PC-3 (cell line): Measurements from ENCODE around the gene SSUH2. TPM values are rescaled to one million over a fixed set of nuclear protein-coding genes. Genes with fewer than 3 reads are reported as not detected.
"Not testable (repeated sequence)": the region's sequence is repeated elsewhere in the genome, so short reads cannot be mapped to it uniquely, and the experiment has no call there.

Source experiments
- ATAC-seq: fragments of 200-7000 bp; cut with Tn5 transposase; 2 replicates; pipeline ENCODE4 v1.9.1; 2020; ENCODE audit warnings: mild to moderate bottlenecking, moderate library complexity
- Bru-seq: library from RNA; stranded (reverse); fragments of 400-500 nt; gene quantifications from one replicate; lab custom pipeline; 2021; lab: Mats Ljungman, UMichigan
- BruChase-seq, 2 experiments: library from RNA; stranded (reverse); fragments of 400-500 nt; gene quantifications; one replicate each; lab custom pipeline; 2021; lab: Mats Ljungman, UMichigan
- BruUV-seq: library from RNA; stranded (reverse); fragments of 400-500 nt; replicated peaks from 2 replicates; lab custom pipeline; 2021; lab: Mats Ljungman, UMichigan
- CTCF ChIA-PET: fragments of 300-600 bp; sonication (Branson Sonifier 250); formaldehyde crosslinking; loops from one replicate; lab custom pipeline; 2022; ENCODE audit warnings: antibody characterized with exemption; lab: Charles Lee
- POLR2A ChIA-PET: fragments of 300-600 bp; sonication (Branson Sonifier 250); formaldehyde crosslinking; loops from one replicate; lab custom pipeline; 2022; ENCODE audit warnings: antibody characterized with exemption; ENCODE audit not compliant: unreplicated experiment; lab: Charles Lee
- DNase-seq: peaks from one replicate; pipeline ENCODE4 v3.0.0-alpha.2; 2015
- H2AFZ ChIP-seq: fragments of 300-600 bp; sonication (generic); 2 replicates; pipeline ENCODE4 v1.6.0; 2016; ENCODE audit warnings: antibody characterized with exemption, low read length
- H3F3A ChIP-seq: fragments of 300-600 bp; sonication (generic); one replicate; pipeline ENCODE4 v1.6.0; 2017; ENCODE audit warnings: antibody characterized with exemption, low read length, control low read depth, mild to moderate bottlenecking; ENCODE audit not compliant: unreplicated experiment
- H3K27ac ChIP-seq: fragments of 300-600 bp; sonication (generic); 2 replicates; pipeline ENCODE4 v1.5.1; 2016; ENCODE audit warnings: mild to moderate bottlenecking, low read length
- H3K27me3 ChIP-seq: fragments of 300-600 bp; sonication (generic); 2 replicates; pipeline ENCODE4 v1.6.1; 2016; ENCODE audit warnings: low read length, mixed read lengths
- H3K36me3 ChIP-seq: fragments of 300-600 bp; sonication (generic); 2 replicates; pipeline ENCODE4 v1.6.1; 2016; ENCODE audit warnings: low read depth, mixed run types, low read length, mixed read lengths
- H3K4me1 ChIP-seq: fragments of 300-600 bp; sonication (generic); 2 replicates; pipeline ENCODE4 v1.5.1; 2016; ENCODE audit warnings: low read length; ENCODE audit not compliant: insufficient read depth
- H3K4me2 ChIP-seq: fragments of 300-600 bp; sonication (generic); 2 replicates; pipeline ENCODE4 v1.6.0; 2016; ENCODE audit warnings: low read length
- H3K4me3 ChIP-seq: fragments of 300-600 bp; sonication (generic); 2 replicates; pipeline ENCODE4 v1.5.1; 2016; ENCODE audit warnings: mild to moderate bottlenecking, low read length, mixed read lengths
- H3K79me2 ChIP-seq: fragments of 300-600 bp; sonication (generic); 2 replicates; pipeline ENCODE4 v1.6.1; 2017; ENCODE audit warnings: low read length, mixed read lengths
- H3K9ac ChIP-seq: fragments of 300-600 bp; sonication (generic); 2 replicates; pipeline ENCODE4 v1.6.0; 2016; ENCODE audit warnings: mild to moderate bottlenecking, low read length
- H3K9me2 ChIP-seq: fragments of 300-600 bp; sonication (generic); replicated peaks from 2 replicates; pipeline ENCODE4 v1.6.1; 2016; ENCODE audit warnings: mixed run types, low read length, mixed read lengths
- H3K9me3 ChIP-seq: fragments of 300-600 bp; sonication (generic); 2 replicates; pipeline ENCODE4 v1.6.1; 2016; ENCODE audit warnings: low read length, mixed read lengths
- H4K20me1 ChIP-seq: fragments of 300-600 bp; sonication (generic); 2 replicates; pipeline ENCODE4 v1.6.1; 2016; ENCODE audit warnings: low read length, mixed read lengths
- EZH2 ChIP-seq: fragments of 300-600 bp; sonication (generic); IDR thresholded peaks from one replicate; pipeline ENCODE4 v1.6.1; 2017; ENCODE audit warnings: antibody characterized with exemption, mild to moderate bottlenecking, low read length; ENCODE audit not compliant: unreplicated experiment
- EZH2phosphoT487 ChIP-seq: fragments of 300-600 bp; sonication (generic); IDR thresholded peaks from 2 replicates; pipeline ENCODE4 v1.6.1; 2018; ENCODE audit warnings: mild to moderate bottlenecking, antibody characterized with exemption, low read length, borderline replicate concordance
- intact Hi-C: fragments of 100-400 bp; cut with micrococcal nuclease; formaldehyde crosslinking; loops from 2 replicates; pipeline ENCODE4 v1.9.0; 2023
- long read RNA-seq: library from polyadenylated mRNA; unstranded; transcript quantifications from one replicate; pipeline ENCODE4 v2.0.0, GENCODE V29; 2021; ENCODE audit not compliant: unreplicated experiment
- total RNA-seq: library from RNA; depleted of rRNA; stranded (reverse); fragments of >200 nt; gene quantifications from 2 replicates; pipeline ENCODE4 v1.2.3, GENCODE V29; 2014; rRNA removed
- TF ChIP-seq, protein P1 (sequence below): fragments of 300-600 bp; sonication (generic); conservative IDR thresholded peaks from 2 replicates; pipeline ENCODE4 v1.5.1; 2017; ENCODE audit warnings: antibody characterized with exemption, low read depth, mild to moderate bottlenecking, low read length

SSUH2 gene
- 0.44 TPM in 1 of 2 replicates, not detected in the other for total RNA-seq
- percentile 26 among the genes with signal in this experiment for Bru-seq, nascent RNA
- BruChase-seq, experiment 1, labeled RNA remaining after a 6-hour chase, result percentile 48 among the genes with signal in this experiment
- percentile 30 among the genes with signal in this experiment for BruChase-seq, experiment 2, labeled RNA remaining after a 2-hour chase
- long read RNA-seq, result 0 reads

DNA sequence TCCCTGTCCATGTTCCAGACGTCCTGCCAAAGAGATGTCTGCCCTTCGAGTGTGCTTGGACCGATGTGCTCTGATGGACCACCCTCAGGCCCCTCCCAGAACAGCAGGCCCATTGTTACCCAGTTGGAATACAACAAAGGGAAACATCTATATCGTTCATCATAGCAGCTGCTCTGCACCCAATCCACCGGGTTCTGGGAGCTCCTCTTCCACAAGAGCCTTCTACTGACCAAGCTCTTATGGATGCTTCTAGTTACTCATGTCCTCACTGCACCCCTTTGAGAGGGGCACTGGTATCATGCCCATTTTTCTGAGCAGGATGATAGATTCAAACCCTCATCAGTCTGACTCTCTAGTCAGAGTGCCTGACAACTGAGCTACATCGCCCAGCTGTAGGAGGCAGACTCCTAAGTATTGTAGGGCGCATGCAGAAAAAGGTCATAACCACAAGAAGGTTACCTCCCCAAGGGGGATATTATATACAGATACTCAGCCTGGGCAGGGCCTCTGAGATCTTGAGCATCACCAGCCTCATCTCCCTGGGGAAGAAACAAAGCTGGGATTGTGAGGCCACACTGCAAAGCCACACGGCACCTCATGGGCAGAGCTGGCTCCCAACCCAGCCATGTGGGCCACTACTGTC lies at the start of gene SSUH2:
TSS of gene SSUH2 (minus strand) at position 51 of the 643 bp plus-strand sequence. CDS start at position 11, 40 bp downstream.
- ATAC-seq (no peak), DNase-seq (no peak)
- H3K9me3 ChIP-seq, result no peaks in the 10 kb centered on the region
- H3K27ac ChIP-seq, result no peak within 1 kb of the TSS
- peaks cover 18% of the 10 kb centered on the region for H3K4me1 ChIP-seq
- H3K4me2 ChIP-seq, result peak within 1 kb of the TSS; percentile 13; the same call in 1 of the 2 replicates
- ChIA-PET POLR2A (no interaction called here), CTCF (no interaction called here)
- no peaks in the 10 kb centered on the region for H3K36me3 ChIP-seq
- BruUV-seq, result no TSS peak
- no peaks in the 10 kb centered on the region for H4K20me1 ChIP-seq
- H3K4me3 ChIP-seq, result no peak within 1 kb of the TSS
- H2AFZ ChIP-seq, result no peak within 1 kb of the TSS
- no peaks in the 10 kb centered on the region for H3F3A ChIP-seq
- no peak for TF ChIP-seq EZH2phosphoT487
- no peak for TF ChIP-seq EZH2
- TF ChIP-seq, protein P1, sequence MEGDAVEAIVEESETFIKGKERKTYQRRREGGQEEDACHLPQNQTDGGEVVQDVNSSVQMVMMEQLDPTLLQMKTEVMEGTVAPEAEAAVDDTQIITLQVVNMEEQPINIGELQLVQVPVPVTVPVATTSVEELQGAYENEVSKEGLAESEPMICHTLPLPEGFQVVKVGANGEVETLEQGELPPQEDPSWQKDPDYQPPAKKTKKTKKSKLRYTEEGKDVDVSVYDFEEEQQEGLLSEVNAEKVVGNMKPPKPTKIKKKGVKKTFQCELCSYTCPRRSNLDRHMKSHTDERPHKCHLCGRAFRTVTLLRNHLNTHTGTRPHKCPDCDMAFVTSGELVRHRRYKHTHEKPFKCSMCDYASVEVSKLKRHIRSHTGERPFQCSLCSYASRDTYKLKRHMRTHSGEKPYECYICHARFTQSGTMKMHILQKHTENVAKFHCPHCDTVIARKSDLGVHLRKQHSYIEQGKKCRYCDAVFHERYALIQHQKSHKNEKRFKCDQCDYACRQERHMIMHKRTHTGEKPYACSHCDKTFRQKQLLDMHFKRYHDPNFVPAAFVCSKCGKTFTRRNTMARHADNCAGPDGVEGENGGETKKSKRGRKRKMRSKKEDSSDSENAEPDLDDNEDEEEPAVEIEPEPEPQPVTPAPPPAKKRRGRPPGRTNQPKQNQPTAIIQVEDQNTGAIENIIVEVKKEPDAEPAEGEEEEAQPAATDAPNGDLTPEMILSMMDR, result no peak
- no peak within 1 kb of the TSS for H3K9ac ChIP-seq
- intact Hi-C loops, result no loop called here
- no peaks in the 10 kb centered on the region for H3K9me2 ChIP-seq
- H3K27me3 ChIP-seq, result no peaks in the 10 kb centered on the region
- H3K79me2 ChIP-seq, result no peaks in the 10 kb centered on the region

- H3K9me2 ChIP-seq, DNase-seq, CTCF ChIA-PET, H3K4me2 ChIP-seq, H3F3A ChIP-seq, H2AFZ ChIP-seq, H3K4me1 ChIP-seq, H3K27me3 ChIP-seq, H3K9me3 ChIP-seq, ATAC-seq, POLR2A ChIA-PET, H3K4me3 ChIP-seq, H3K27ac ChIP-seq, intact Hi-C loops, BruUV-seq, H3K79me2 ChIP-seq, H3K36me3 ChIP-seq, H3K9ac ChIP-seq, H4K20me1 ChIP-seq: not testable (repeated sequence)
These were observed 46.7 kb upstream of the SSUH2 start for GRCh38 chr3:8691295-8691694.

DNA sequence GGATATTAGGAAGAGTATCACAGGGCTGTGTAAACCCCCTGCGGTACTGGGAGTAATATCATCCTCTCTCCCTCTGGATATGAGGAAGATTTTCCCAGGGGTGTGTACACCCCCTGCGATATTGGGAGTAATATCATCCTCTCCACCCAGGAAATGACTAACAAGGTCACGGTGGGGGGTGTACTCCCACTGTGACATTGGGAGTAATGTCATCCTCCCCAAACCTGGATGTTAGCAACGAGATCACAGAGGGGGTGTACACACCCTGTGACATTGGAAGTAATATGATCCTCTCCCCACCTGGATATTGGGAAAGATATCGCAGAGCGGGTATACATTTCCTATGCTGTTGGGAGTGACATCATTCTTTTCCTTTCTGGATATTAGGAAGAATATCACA lies 40.4 kb upstream of the SSUH2 start:
- H3K27ac ChIP-seq, H3K9ac ChIP-seq, ATAC-seq, H3F3A ChIP-seq, H3K79me2 ChIP-seq, BruUV-seq, H3K9me3 ChIP-seq, H2AFZ ChIP-seq, H3K27me3 ChIP-seq, H3K9me2 ChIP-seq, POLR2A ChIA-PET, H3K4me3 ChIP-seq, H4K20me1 ChIP-seq, CTCF ChIA-PET, H3K36me3 ChIP-seq: not testable (repeated sequence)
- Histone ChIP-seq H3K4me2 (0 out of 2 replicates have a peak overlapping the region, but pooled peaks have one; percentile 26), H3K4me1 (peaks cover 33% of the 10 kb centered on the region)
- DNase-seq, result peak; percentile 43
- intact Hi-C loops, result loop anchor here (5.0 to 10.0 kb wide), 2 partner anchors 182 to 280 kb away; partner anchors contain the start of gene RAD18
